GM10847 (cell line): ENCODE data around the gene KRT80.

Experiments
- POLR2A ChIP-seq: IDR thresholded peaks from 2 replicates; pipeline ENCODE4 v1.6.1; 2011; ENCODE audit not compliant: insufficient read length; ENCODE audit errors: extremely low read depth

KRT80 gene

GRCh38 chr12:52198454-52199215, 6.8 kb upstream of the KRT80 start:
- no peak for TF ChIP-seq POLR2A

- no peak for TF ChIP-seq POLR2A
Measured at GRCh38 chr12:52197371-52198231, 5.8 kb upstream of the KRT80 start.

DNA sequence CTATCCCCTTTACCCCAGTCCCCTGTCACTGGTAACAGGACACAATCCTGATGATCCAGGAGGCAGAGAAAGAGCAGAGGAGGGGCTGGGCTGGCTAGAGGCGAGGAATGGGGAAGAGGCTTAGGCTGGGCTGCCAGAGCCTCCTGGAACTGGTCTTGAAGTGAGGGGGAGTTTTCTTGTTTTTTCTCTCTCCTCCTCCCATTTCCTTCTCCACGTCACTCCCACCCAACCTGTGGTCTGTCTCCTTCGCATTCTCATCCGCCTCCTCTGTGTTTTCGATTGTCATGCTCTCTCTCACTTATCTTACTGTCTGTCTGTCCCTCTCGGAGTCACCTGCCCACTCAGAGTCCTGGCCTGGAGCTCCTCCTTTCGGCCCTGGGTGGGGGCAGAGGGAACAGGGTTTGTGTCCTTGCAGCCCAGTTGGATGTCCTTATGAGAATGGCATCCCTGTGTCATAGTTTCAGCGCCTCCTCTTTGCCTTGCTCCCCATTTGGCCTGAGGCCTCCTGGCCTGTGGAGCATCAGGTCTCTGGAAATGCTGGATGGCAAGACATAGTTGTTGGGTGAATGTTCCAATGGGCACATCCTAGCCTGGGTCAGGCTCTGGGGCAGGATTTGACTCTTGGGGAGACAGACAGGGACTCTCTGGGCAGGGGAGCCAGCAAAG, 3.4 kb upstream of the KRT80 start:
- TF ChIP-seq POLR2A = no peak

DNA sequence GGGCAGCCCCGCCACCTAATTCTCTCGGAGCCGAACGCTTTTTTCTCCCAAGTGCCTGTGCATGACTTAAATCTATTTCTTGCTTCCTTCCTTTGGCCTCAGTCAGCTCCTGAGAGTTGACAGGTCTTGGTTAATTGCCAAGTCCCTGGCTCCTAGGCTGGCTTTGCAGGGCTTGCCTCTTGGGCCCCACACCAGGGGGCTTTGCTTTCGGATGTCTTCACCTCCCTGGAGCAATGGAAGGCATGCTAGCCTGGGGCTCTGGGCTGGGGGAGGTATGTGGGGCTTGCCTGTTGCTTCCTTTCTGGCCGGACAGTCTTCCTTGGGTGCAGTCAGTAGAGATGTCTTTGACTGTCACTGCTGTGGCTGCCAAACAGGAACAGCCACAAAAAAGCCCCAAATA, 2.2 kb upstream of the KRT80 start:
- TF ChIP-seq POLR2A = no peak

DNA sequence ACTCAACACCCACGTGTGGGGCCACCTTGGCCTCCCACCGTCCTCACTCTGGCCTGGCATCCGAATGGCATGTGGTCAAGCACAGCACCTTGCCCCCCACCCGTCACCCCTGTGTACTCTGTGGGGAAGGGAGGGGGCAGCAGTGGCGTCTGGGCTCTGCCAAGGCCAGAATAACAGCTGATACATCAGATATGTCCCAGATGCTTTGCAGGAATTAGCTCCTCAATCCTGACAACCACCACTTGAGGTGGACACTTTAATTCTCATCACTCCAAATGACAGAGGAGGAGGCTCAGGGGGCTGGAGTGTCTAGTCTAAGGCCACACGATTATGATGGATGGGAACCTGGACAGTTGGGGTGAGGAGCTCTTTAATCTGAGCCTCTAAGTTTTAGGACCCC, 1.7 kb upstream of the KRT80 start:
- no peak for TF ChIP-seq POLR2A

DNA sequence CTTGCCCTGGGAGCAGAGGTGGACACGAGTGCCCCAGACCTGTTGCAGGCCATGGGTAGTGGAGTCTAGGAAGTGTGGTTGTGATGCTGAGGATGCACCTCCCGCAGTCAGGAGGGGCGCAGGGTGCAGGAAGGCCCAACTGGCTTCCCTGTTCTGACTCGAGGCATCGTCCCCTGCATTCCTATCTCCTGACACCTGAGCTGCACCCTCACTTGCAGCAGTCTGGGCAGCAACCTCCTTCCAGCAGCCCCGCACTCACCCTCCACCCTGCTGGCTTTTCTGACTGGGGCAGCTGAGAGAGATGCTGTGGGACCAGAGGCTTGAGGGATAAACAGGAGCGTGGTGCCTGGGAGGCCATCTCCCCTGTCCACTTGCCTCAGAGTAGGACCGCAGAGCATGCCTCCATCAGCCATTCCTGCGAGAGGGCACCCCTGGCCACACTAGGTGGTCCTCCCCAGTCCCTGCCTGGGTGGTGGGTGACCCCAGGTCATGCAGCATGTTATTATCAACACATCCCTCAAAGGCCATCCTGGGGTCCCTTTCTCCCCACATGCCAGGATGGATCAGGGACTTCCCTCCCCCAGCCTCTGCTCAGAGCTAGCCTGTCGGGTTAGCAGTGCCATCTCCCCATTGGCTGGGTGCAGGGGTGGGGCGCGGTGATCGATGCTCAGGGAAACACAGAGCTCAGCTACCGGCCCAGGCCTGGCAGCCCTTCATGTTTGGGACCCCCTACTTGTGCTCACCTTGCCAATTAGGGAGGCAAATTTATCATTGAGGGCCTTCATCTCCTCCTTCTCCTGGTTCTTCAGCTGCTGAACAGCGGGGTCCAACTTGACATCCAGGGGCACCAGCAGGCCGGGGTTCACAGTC, 719 bp downstream of the KRT80 start:
- TF ChIP-seq POLR2A = no peak

GRCh38 chr12:52189376-52190174, 2.2 kb downstream of the KRT80 start:
- TF ChIP-seq POLR2A = no peak

GRCh38 chr12:52188658-52189057, 3.2 kb downstream of the KRT80 start:
- TF ChIP-seq POLR2A = no peak

DNA sequence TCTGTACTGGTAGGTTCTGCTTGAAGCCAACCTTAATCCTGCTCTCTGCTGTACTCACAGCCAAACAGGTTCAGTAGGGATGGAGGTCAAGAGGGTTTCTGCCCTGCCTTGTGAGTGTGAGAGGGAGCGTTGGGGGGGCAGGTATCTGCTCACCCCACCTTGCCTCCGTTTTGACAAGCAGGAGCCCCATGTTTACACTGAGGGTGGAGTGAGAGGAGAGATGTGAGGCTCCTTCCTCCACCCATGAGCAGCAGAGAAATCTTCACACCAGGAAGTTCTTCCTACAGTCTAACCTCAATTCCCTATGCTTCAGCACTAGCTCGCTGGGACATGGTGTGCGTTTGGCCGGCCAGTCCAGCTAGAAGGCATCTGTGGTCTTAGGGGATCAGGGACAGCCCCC, 4.2 kb downstream of the KRT80 start:
- no peak for TF ChIP-seq POLR2A

- TF ChIP-seq POLR2A = no peak
Measured at GRCh38 chr12:52187206-52187605, 4.6 kb downstream of the KRT80 start.

DNA sequence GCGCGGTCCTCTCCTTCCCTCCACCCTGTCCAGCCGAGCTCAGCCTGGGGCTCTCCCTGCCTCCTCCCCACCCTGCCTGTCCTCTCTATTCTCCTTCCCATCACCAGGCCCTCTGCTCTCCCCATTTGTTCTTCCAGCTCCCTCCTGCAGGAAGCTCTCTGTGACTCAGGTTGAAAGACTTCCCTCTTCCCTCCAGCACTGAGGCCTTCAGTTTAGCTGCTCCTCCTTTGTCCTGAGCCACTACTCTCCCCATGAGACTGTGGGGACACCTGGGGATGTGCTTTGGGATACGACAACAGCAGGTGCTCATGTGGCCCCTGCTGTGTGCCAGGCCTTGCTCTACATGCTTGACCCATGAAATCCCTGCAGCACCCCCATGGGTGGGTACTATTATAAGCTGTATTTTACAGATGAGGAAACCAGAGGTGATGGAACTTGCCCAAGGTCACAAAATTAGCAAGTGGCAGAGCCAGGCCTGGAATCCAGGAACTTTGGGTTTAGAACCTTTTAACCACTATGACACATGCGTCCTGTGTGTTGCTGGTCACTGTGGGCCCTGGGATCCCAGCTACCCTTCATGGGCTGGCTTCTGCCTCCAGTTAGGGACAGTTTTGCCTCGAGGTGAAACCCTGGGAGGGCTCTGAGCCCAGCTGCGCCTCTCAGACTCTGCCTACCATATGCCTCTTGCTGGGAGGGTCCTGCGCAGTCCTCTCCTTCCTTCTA, 5.5 kb downstream of the KRT80 start:
- no peak for TF ChIP-seq POLR2A

DNA sequence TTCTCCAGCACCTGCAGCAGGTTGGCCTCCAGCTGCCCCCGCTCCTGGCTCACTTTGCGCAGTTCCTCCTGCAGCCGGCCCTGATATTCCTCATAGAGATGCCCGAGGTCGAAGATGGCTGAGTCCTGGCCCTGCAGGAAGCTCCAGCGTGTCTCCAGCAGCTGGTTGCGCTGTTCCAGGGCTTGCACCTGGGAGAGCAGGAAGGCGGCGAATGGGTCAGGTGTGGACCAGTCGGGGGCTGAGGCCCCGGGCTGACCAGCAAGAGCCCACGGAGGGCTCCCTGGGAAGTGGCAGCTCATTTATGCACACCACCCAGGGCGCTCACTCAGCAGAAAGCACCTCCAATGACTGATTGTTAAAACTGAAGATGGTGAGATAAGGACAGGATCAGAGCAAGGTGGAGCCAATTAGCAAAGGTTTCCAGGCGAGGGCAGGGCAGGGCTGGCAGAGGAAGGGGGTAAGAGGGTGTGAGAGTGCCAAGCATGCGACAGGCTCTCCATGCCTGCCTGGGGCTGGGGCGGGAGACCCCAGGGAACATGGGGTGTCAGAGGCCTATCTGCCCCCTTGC, 6.3 kb downstream of the KRT80 start:
- no peak for TF ChIP-seq POLR2A

DNA sequence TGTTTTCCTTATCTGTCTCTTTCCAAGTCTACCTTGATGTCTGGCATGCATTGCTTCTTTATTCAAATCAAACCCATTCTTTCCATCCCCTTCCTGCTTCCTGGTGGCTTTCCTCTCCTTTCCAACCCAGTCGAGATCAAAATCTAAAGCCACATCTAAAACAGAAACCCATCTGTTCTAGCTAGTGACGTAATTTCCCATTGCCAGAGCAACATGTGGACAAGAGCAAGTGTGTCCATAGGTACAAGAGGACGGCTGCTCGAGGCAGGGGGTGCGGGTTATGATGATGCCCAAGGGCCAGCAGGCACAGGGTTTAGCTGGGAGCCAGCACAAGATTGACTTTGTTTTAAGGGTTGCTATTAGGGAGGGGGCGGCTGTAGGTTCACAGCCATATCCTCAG, 7.0 kb downstream of the KRT80 start:
- no peak for TF ChIP-seq POLR2A
